ENCODE measurements around the gene RAPGEF3.

Gene RAPGEF3

GRCh38 chr12:47789712-47790489 lies 31.2 kb upstream of the RAPGEF3 start:
- no peak for DNase-seq

DNA sequence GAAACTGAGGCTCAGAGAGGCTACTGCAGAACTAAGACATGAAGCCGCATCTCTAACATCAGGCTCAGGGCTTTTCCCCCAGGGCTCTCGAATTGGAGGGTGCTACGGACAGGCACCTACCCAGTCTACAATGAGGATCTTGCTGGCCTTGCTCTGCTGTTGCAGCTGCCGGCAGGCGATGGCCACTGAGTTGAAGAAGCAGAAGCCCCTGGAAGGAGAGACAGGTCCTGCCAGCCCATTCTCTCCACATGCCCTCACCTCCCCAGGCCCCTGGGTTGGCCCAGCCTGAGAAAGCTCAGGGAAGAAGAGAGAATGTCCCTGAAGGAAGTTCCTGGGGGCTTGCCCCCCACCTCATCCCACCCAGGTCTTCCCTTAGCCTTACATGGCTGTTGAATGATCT lies 30.5 kb upstream of the RAPGEF3 start:
- DNase-seq: no peak

DNA sequence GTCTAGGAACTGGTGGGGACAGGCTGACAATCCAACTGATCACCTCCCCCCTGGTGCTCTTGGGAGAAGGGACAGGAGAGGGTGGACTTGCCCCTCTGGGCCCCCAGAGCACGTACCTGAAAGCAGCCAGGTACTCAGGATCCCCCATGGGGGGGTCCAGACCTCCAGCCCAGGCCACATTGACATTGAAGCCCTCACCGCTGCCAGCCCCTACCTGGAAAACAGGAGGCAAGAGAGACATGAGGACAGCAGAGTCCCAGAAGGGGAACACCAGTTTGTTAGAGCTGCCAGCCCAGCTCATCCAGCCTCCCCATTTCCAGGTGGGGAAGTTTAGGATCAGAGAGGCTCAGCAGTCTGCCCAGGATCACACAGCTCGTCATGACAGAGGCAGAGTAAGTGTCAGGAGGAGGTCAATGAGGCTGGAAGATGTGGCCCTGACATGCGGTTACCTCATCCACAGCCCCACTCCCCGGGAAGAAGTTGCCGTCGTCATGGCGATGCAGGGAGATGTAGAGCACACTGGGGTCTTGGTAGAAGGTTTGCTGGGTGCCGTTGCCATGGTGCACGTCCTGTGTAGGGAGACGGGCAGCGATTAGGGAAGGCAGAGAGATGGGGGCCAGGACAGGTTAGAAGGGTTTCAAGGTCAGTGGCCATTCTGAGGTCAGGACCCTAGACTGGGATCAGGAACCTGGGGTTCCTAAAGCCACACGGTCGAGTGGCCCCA lies 29.1 kb upstream of the RAPGEF3 start:
- no peak for DNase-seq

- no peak for DNase-seq
Observed at GRCh38 chr12:47786662-47787280, 28.1 kb upstream of the RAPGEF3 start.

GRCh38 chr12:47785887-47786661 lies 27.4 kb upstream of the RAPGEF3 start:
- no peak for DNase-seq

DNA sequence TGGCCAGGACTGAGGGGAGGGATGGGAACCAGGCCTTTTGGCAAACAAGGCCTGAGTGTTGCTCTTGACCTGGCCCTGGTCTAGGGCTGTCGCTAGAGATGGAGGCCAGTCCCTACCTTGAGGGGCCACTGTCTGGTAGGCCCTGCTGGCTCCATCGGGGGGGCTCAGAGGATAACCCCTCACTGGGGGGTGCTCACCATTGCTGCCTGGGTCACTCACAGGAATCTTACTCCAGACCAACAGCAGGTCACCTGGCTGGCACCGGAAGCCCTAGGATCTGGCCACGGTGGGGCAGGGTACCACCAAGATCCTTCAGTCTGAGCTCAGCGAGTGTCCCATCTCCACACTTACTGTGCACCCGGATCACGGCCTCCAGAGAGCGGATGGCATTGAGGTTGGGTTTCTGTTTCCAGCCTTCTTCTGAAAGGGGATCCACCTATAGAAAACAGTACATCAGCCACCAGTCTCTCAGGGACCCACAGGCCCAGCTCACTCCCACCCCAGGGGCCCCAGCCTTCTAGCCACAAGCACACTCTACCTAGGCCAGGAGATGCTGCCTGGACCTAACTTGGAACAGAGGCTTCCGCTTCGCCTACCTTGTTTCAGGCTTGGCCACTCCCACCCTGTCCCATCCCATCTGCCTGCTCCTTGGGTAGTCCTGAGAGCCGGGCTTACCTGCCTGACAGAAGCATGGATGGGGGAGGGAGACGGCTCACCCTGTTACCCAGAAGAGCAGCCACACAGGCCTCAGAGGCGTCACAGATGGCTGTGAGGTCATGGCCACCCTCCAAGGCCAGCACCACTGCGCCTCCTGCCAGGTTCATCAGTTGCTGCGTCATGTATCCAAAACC lies 26.6 kb upstream of the RAPGEF3 start:
- no peak for DNase-seq

DNA sequence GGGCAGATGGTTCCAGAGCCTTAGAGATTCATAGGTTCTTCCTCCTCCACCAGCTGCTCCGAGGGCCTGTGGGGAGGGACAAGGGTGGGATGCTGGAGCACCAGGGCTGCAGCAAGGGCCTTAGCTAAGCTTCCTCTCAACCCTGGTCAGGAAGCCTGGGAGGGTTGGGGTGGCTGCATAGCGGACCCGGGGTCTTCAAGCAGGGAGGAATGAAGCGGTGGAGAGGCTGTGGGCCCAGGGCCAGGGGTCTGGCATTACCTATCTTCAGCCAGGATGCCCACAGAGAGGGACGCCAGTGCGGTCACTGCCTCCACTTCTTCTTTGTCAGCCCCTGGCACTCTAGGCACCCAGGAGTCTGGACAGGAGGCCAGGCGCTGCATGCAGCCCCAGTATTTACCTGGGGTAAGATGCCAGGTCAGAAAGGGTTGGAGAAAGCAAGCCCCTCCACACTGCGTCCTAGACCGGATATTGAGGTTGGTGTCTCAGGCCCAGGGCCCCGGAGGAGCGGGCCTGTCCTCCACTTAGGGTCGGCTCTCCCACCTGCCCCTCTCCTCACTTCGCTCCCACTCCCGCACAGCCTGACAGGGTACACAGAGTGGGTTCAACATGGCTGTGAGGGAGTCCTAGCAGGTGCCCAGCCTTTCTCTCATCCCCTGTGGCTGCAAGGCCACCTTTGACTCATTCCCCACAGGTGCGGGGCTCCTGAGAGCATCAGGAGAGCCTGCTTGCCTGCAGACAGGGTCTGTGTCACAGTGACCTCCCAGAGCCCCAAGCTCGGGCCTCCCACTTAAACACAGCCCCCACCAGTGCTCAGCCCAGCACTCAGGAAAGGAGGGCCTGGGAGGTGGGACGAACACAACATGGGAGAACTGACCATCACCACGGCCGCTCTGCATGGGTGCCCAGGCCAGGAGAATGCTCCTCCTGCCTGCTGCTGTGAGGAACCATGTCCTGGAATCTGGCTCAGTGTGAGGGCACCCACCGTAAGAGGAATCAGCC lies 25.4 kb upstream of the RAPGEF3 start:
- DNase-seq: no peak

DNA sequence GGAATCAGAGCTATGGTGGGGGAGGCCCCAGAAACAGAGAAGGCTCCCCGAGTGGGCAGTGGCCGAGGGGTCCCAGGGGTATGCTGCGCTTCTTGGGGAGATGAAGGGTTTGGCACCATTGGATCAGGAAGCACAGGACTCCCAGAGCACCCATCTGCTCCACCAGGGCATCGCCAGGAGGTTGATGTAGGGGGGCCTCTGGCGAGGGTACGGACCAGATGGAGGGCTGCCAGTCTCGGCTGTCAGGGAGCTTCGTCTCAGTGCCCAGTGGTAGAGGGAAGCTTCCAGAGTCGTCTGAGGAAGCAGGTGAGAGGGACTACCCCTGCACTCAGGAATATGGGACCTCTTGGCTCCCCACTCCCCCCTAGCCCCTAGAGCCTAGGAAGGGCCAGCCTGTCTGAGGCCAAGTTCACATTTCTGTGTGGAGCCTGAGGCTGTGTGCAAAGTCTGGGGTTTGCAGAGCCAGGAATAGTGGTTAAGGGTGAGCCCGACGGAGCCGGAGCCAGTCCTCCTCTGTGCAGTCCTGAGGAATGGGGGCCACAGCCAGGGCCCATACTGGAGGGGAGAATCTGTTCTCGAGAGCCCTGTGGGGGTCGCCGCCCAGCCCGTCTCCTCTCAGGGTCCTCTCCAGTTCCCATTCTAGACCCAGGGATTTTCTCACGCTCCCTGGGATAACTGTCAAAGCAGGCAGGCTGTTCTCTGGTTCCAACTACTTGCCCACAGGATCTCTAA lies 24.5 kb upstream of the RAPGEF3 start:
- DNase-seq: no peak

- DNase-seq: no peak
Observed at GRCh38 chr12:47782372-47782770, 23.7 kb upstream of the RAPGEF3 start.

GRCh38 chr12:47781479-47782371 lies 23.0 kb upstream of the RAPGEF3 start:
- no peak for DNase-seq

GRCh38 chr12:47779943-47780504 lies 21.3 kb upstream of the RAPGEF3 start:
- DNase-seq: no peak

DNA sequence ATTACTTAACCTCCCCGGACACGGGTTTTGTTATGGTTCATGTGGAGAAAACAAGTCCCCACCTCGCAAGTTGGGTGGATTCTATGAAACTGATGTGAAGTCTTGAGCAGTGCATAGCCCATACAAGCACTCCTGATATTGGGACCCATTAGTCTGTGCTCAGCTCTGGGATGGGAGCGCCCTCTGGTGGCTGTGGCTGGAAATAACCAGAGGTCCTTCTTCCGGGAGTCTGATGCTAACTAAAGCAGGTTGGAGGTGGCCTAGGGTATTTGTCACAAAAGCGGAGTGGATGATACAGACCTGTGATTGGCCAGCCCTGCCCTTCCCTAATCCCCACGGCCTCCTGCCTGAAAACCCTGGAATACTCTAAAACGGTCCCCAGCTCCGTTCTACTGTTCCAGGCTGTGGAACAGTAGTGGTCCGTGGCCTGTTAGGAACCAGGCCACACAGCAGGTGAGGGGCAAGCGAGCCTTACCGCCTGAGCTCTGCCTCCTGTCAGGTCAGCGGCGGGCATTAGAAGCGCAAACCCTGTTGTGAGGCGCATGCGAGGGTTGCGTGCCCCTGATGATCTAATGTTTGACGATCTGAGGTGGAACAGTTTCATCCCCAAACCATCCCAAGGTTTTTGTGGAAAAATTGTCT lies 20.7 kb upstream of the RAPGEF3 start:
- DNase-seq: peak; percentile 84

DNA sequence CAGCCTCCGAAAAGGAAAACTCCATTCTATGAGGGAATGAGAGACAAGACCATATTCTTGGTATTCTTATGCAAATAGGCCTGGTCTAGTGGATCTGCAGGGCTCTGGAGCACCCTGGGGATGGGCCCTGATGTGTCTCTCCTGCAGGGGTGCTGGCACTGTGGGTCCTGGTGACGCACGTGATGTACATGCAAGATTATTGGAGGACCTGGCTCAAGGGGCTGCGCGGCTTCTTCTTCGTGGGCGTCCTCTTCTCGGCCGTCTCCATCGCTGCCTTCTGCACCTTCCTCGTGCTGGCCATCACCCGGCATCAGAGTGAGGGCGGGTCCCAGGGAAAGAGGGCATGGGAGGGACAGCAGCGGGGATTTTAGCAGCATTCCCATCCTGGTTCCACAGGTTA lies 20.2 kb upstream of the RAPGEF3 start:
- DNase-seq: no peak

GRCh38 chr12:47777741-47778558 lies 19.3 kb upstream of the RAPGEF3 start:
- DNase-seq: no peak

DNA sequence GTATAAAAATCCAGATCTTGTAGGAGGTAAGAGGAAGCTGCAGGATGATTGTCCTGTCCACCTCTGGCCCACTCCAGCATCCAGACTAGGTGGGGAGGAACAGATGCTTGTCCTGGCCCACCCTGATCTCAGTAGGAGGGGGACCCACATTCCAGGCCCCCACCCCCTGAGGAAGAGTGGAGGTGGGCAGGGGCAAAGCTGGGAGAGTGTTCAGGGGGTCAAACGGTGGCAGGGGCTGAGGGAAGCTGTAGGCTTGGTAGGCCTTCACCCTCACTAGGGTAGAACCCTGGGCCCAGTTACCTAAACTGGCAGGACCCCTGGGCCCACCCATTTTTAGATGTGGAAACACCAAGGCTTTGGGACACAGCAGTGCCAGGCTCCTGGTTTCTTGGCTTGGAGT lies 18.5 kb upstream of the RAPGEF3 start:
- DNase-seq: no peak

- no peak for DNase-seq
Observed at GRCh38 chr12:47776471-47777143, 17.9 kb upstream of the RAPGEF3 start.
